Fibroblast of pulmonary artery (primary cell): ENCODE measurements around the gene LYPD5.
A peak's percentile ranks its signal among the peaks of the same experiment; 100 is the strongest.
"Not testable (repeated sequence)": the region's sequence is repeated elsewhere in the genome, so short reads cannot be mapped to it uniquely, and the experiment has no call there.

ENCODE experiments used
- DNase-seq: peaks from one replicate; pipeline ENCODE4 v3.0.0-alpha.2; 2010; ENCODE audit warnings: low read depth
- H3K4me3 ChIP-seq: replicated peaks from 2 replicates; pipeline ENCODE4 v1.5.1; 2011; ENCODE audit warnings: low read depth, mild to moderate bottlenecking, control low read depth, low read length, moderate library complexity
- TF ChIP-seq, protein P1 (sequence below): IDR thresholded peaks from 2 replicates; pipeline ENCODE4 v1.5.1; 2011; ENCODE audit warnings: mild to moderate bottlenecking, control low read depth, low read length, inconsistent platforms; ENCODE audit errors: missing control alignments

Gene LYPD5

DNA sequence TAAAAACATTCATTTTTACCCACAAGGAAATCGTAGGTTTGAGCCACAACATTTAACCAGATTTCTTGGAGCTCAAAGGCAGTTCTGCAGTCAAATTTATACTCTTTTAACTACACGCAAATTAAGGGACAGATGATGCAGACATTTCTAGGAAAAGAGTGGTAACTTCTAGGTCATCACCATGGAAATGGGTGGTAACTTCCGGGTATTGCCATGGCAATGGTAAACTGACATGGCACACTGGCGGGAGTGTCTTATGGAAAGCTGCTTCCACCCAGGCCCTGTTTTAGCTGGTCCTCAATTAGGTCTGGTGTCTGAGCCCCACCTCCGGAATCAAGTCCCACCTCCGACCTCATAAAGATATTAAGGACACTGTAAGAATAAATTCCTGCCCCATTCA is 10.4 kb upstream of the LYPD5 start:
- no peak overlapping the region for H3K4me3 ChIP-seq
- no peak for DNase-seq
- TF ChIP-seq, protein P1, sequence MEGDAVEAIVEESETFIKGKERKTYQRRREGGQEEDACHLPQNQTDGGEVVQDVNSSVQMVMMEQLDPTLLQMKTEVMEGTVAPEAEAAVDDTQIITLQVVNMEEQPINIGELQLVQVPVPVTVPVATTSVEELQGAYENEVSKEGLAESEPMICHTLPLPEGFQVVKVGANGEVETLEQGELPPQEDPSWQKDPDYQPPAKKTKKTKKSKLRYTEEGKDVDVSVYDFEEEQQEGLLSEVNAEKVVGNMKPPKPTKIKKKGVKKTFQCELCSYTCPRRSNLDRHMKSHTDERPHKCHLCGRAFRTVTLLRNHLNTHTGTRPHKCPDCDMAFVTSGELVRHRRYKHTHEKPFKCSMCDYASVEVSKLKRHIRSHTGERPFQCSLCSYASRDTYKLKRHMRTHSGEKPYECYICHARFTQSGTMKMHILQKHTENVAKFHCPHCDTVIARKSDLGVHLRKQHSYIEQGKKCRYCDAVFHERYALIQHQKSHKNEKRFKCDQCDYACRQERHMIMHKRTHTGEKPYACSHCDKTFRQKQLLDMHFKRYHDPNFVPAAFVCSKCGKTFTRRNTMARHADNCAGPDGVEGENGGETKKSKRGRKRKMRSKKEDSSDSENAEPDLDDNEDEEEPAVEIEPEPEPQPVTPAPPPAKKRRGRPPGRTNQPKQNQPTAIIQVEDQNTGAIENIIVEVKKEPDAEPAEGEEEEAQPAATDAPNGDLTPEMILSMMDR, result no peak

DNA sequence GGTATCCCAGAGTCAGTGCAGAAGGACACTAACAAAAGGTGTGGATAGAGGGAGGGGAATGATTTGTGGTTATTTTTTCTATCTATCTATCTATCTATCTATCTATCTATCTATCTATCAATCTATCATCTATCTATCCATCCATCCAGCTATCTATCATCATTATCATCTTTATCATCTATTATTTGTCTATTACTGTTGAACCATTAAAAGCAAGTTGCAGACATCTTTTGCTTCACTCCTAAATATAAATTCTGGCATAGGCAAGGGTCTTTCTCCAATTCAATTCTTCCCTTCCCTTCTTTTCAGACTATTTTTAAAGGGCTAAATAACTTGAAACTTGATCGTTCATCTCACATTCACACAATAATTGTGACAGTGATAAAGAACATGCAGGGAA is 10.0 kb upstream of the LYPD5 start:
- H3K4me3 ChIP-seq, result no peak overlapping the region
- DNase-seq, result no peak
- TF ChIP-seq, protein P1, result no peak

GRCh38 chr19:43811837-43812236 is 9.6 kb upstream of the LYPD5 start:
- TF ChIP-seq, protein P1, result no peak
- no peak for DNase-seq
- H3K4me3 ChIP-seq, result no peak overlapping the region

DNA sequence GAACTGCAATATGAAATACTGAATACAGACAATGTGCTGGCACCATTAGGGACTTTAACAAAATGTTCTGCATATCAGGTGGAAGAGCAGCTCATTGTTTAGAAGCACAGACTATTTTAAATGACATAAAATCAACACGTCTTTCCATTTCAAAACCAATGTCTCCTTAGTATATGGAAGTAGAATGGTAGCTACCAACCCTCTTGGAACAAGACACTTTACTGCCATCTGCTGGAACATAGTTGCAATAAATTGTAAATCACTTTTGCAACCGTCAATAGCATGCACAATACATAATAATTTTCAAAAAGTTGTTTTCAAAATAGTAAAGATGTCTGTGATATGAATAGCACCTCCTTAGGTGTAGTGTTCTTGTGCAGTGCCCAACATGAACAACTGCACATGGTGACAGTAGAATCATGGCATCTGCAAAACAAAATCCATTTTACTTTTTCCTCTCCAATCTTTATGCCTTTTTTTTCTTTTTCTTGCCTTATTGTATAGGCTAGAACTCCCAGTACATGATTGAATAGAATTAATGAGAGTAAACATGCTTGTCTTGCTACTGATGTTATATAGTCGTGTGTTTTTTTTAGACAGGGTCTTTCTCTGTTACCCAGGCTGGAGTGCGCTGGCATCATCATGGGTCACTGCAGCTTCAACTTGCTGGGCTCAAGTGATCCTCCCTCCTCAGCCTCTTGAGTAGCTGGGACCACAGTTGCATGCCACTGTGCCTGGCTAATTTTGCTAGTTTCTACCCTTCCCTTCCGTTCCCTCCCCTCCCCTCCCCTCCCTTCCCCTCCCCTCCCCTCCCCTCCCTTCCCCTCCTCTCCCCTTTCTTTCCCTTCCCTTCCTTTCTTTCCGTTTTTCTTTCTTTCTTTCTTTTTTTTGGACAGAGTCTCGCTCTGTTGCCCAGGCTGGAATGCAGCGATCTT is 7.8 kb upstream of the LYPD5 start:
- TF ChIP-seq, protein P1, result peak; percentile 67
- DNase-seq, result peak; percentile 79
- H3K4me3 ChIP-seq, result no peak overlapping the region

GRCh38 chr19:43807651-43808050 is 5.4 kb upstream of the LYPD5 start:
- no peak for DNase-seq
- TF ChIP-seq, protein P1, result no peak
- H3K4me3 ChIP-seq, result no peak overlapping the region

DNA sequence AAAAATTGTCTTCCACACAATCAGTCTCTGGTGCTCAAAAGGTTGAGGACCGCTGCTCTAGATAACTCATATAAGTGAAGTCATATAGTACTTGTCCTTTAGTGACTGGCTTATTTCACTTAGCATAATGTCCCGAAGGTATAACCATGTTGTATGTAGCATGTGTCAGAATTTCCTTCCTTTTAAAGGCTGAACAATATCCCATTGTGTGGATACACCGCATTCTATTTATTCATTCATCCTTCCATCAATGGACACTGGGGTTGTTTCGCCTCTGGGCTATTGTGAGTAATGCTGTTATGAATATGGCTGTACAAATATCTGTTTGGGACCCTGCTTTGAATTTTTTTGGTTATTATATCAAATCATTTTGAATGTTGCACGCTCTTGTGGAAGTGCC is 4.6 kb upstream of the LYPD5 start:
- DNase-seq, result no peak
- H3K4me3 ChIP-seq, result no peak overlapping the region
- TF ChIP-seq, protein P1, result no peak

GRCh38 chr19:43806401-43806800 is 4.2 kb upstream of the LYPD5 start:
- DNase-seq, H3K4me3 ChIP-seq: not testable (repeated sequence)
